K562 (cell line): ENCODE measurements around the gene ARPP21. TPM values are rescaled to one million over a fixed set of nuclear protein-coding genes. Genes with fewer than 3 reads are reported as not detected.

Source experiments
- ATAC-seq: fragments of 200-7000 bp; cut with Tn5 transposase; 3 replicates; pipeline ENCODE4 v1.9.1; 2020; ENCODE audit warnings: moderate library complexity
- BruUV-seq: library from RNA; stranded (reverse); fragments of 400-500 nt; replicated peaks from 2 replicates; lab custom pipeline; 2021; lab: Mats Ljungman, UMichigan
- CTCF ChIA-PET: fragments of 300-600 bp; formaldehyde crosslinking; extraction: SDS; loops from one replicate; lab custom pipeline; 2021; ENCODE audit warnings: low intra/inter-chr PET ratio; lab: Yijun Ruan, JAX
- POLR2A ChIA-PET: fragments of 300-600, 350-650 bp; sonication (Branson Sonifier 250); formaldehyde crosslinking; extraction: SDS; loops from one replicate; lab custom pipeline; 2021; ENCODE audit warnings: antibody characterized with exemption, inconsistent platforms; lab: Yijun Ruan, JAX
- DNase-seq, 4 experiments: peaks; one replicate each; pipeline versions ENCODE4 v3.0.0 to v3.0.0-alpha.2; 2011 to 2018; ENCODE audit warnings: low spot score in 3 of 4, mixed read lengths in 3 of 4; ENCODE audit errors: extremely low read depth in 1 of 4
- FAIRE-seq: peaks from 2 replicates; lab custom pipeline; 2011; peaks lifted over from hg19 to GRCh38; lab: Jason Lieb, UNC
- H2AFZ ChIP-seq: 2 replicates; pipeline ENCODE4 v1.6.0; 2011; ENCODE audit warnings: low read depth, low read length, control low read depth, inconsistent platforms
- H3K27ac ChIP-seq: fragments of 200-600 bp; 3 replicates; pipeline ENCODE4 v1.8.0; 2011; ENCODE audit warnings: low read depth, mild to moderate bottlenecking, control low read depth, inconsistent platforms, low read length, moderate library complexity, mixed read lengths; ENCODE audit errors: extremely low read depth
- H3K27me3 ChIP-seq, 2 experiments: fragments of 300-600 bp in 1 of 2; 2 replicates in 1 of 2; 3 replicates in 1 of 2; pipeline versions ENCODE4 v1.6.0 to v1.8.0; 2011; ENCODE audit warnings: inconsistent platforms in 2 of 2, low read length in 2 of 2, mild to moderate bottlenecking in 1 of 2, mixed read lengths in 1 of 2, moderate library complexity in 1 of 2; ENCODE audit not compliant: control insufficient read depth in 2 of 2, insufficient read depth in 2 of 2
- H3K36me3 ChIP-seq: fragments of 300-600 bp; 3 replicates; pipeline ENCODE4 v1.8.0; 2011; ENCODE audit warnings: mild to moderate bottlenecking, low read length, inconsistent platforms; ENCODE audit not compliant: control insufficient read depth, insufficient read depth
- H3K4me1 ChIP-seq, 2 experiments: fragments of 200-600 bp in 1 of 2; replicated peaks in 1 of 2; 2 replicates in 1 of 2; 3 replicates in 1 of 2; pipeline versions ENCODE4 v1.5.1 to v1.8.0; 2011; ENCODE audit warnings: inconsistent platforms in 2 of 2, low read length in 2 of 2, mild to moderate bottlenecking in 1 of 2, mixed read lengths in 1 of 2, moderate library complexity in 1 of 2; ENCODE audit not compliant: control insufficient read depth in 2 of 2, insufficient read depth in 2 of 2
- H3K4me2 ChIP-seq: 2 replicates; pipeline ENCODE4 v1.6.1; 2011; ENCODE audit warnings: low read length, control low read depth, inconsistent platforms, mixed read lengths; ENCODE audit not compliant: insufficient read depth
- H3K4me3 ChIP-seq: fragments of 200-600 bp; sonication (generic), shearing (Covaris generic); 2 replicates; pipeline ENCODE4 v1.5.1; 2016; ENCODE audit warnings: control low read depth, inconsistent platforms
- H3K79me2 ChIP-seq: fragments of 200-600 bp; 3 replicates; pipeline ENCODE4 v1.8.0; 2011; ENCODE audit warnings: low read length, inconsistent platforms; ENCODE audit not compliant: control insufficient read depth, insufficient read depth
- H3K9ac ChIP-seq, 2 experiments: 2 replicates each; pipeline versions ENCODE4 v1.6.0 to v1.6.1; 2011; ENCODE audit warnings: low read depth in 2 of 2, low read length in 2 of 2, control low read depth in 1 of 2, inconsistent platforms in 1 of 2, mild to moderate bottlenecking in 1 of 2, mixed read lengths in 1 of 2; ENCODE audit not compliant: insufficient read depth in 1 of 2
- H3K9me1 ChIP-seq: one replicate; pipeline ENCODE4 v1.6.0; 2011; ENCODE audit warnings: inconsistent platforms, mild to moderate bottlenecking, low read length, moderate library complexity; ENCODE audit not compliant: control insufficient read depth, insufficient read depth
- H3K9me3 ChIP-seq: replicated peaks from 2 replicates; pipeline ENCODE4 v1.5.1; 2011; ENCODE audit warnings: low read depth, low read length, inconsistent platforms; ENCODE audit not compliant: control insufficient read depth, insufficient read depth
- H4K20me1 ChIP-seq: replicated peaks from 2 replicates; pipeline ENCODE4 v1.6.1; 2011; ENCODE audit warnings: low read length, inconsistent platforms, mixed read lengths; ENCODE audit not compliant: control insufficient read depth, insufficient read depth
- ADNP ChIP-seq: fragments of 200-800 bp; sonication (Bioruptor generic); IDR thresholded peaks from 2 replicates; pipeline ENCODE4 v1.6.1; 2016; ENCODE audit warnings: missing genetic modification characterization, missing compliant biosample characterization
- ASH1L ChIP-seq: fragments of 450-650 bp; IDR thresholded peaks from 2 replicates; pipeline ENCODE4 v1.6.1; 2018; ENCODE audit warnings: borderline replicate concordance, mild to moderate bottlenecking, low read depth; ENCODE audit not compliant: partially characterized antibody
- DDX20 ChIP-seq: fragments of 450-650 bp; IDR thresholded peaks from 2 replicates; pipeline ENCODE4 v1.6.1; 2016; ENCODE audit warnings: missing genetic modification characterization, low read depth, mild to moderate bottlenecking, missing compliant biosample characterization, moderate library complexity
- HEY1 ChIP-seq: fragments of 250-450 bp; sonication (Bioruptor Pico); IDR thresholded peaks from 2 replicates; pipeline ENCODE4 v1.5.0; 2020; ENCODE audit warnings: mild to moderate bottlenecking, moderate library complexity, borderline replicate concordance
- HLTF ChIP-seq: fragments of 450-650 bp; IDR thresholded peaks from 2 replicates; pipeline ENCODE4 v1.6.1; 2016
- MCM7 ChIP-seq, 2 experiments: fragments of 450-650 bp; IDR thresholded peaks; 2 replicates each; pipeline ENCODE4 v1.6.1; 2016 to 2018
- MECOM ChIP-seq: fragments of 250-450 bp; sonication (Bioruptor Pico); IDR thresholded peaks from 2 replicates; pipeline ENCODE4 v1.8.0; 2022; ENCODE audit warnings: inconsistent platforms
- NCOA6 ChIP-seq: fragments of 450-650 bp; IDR thresholded peaks from 2 replicates; pipeline ENCODE4 v1.6.1; 2017; ENCODE audit warnings: mild to moderate bottlenecking
- PCBP1 ChIP-seq: fragments of 200-400 bp; formaldehyde crosslinking; IDR thresholded peaks from 2 replicates; pipeline ENCODE4 v1.6.1; 2018; ENCODE audit warnings: mild to moderate bottlenecking, low read depth, low read length; ENCODE audit not compliant: poor library complexity, severe bottlenecking
- RHOXF2B ChIP-seq: fragments of 250-450 bp; sonication (Bioruptor Pico); conservative IDR thresholded peaks from 2 replicates; pipeline ENCODE4 v1.5.1; 2021
- SMAD3 ChIP-seq: fragments of 450-650 bp; formaldehyde crosslinking; conservative IDR thresholded peaks from 2 replicates; pipeline ENCODE4 v1.4.0; 2020; ENCODE audit warnings: mild to moderate bottlenecking
- SREBF2 ChIP-seq: sonication (generic); formaldehyde crosslinking; IDR thresholded peaks from 2 replicates; pipeline ENCODE4 v1.4.0; 2020; ENCODE audit warnings: mild to moderate bottlenecking, missing genetic modification reagents
- TFAM ChIP-seq: fragments of 250-450 bp; sonication (Bioruptor Pico); conservative IDR thresholded peaks from 2 replicates; pipeline ENCODE4 v1.5.0; 2021; ENCODE audit warnings: mild to moderate bottlenecking, moderate library complexity
- U2AF2 ChIP-seq: fragments of 200-400 bp; formaldehyde crosslinking; optimal IDR thresholded peaks from 2 replicates; pipeline ENCODE3; 2017; ENCODE audit warnings: low read depth, mild to moderate bottlenecking, low read length
- ZNF143 ChIP-seq: sonication (generic); formaldehyde crosslinking; IDR thresholded peaks from 2 replicates; pipeline ENCODE4 v1.9.0; 2022; ENCODE audit warnings: mild to moderate bottlenecking, missing genetic modification reagents
- WGBS: fragments of 100-300 bp; shearing (Covaris generic); methylation state at CpG from one replicate; pipeline ENCODE4 v1.1.6; 2016; ENCODE audit warnings: low coverage, mixed read lengths; ENCODE audit not compliant: insufficient coverage; ENCODE audit errors: missing lambda C conversion rate; 5-methylcytosine and 5-hydroxymethylcytosine counted together
- in situ Hi-C: fragments of 300-500 bp; cut with MboI; formaldehyde crosslinking; loops from 4 replicates; pipeline ENCODE4 v1.15.0; 2018; ENCODE audit warnings: inconsistent platforms, mixed read lengths
- intact Hi-C: fragments of 100-400 bp; cut with micrococcal nuclease; formaldehyde crosslinking; loops from 2 replicates; pipeline ENCODE4 v1.14.2; 2022
- polyA plus RNA-seq, 8 experiments: library from polyadenylated mRNA; depleted of rRNA in 4 of 8; stranded (reverse) in 5 of 8; unstranded in 3 of 8; fragments of >200 nt; fragmentation: Nextera tagmentation in 2 of 8; fragmentation: Illumina TruSeq in 1 of 8; extraction: Ambion mirVana in 2 of 8; extraction: Trizol in 1 of 8; gene quantifications; 2 replicates each; pipeline versions ENCODE4 v1.2.1 to v1.2.3, GENCODE V29; 2011 to 2014; ENCODE audit warnings: inconsistent platforms in 1 of 8, missing spikeins in 1 of 8
- total RNA-seq, 7 experiments: library from RNA; depleted of rRNA in 6 of 7; stranded (reverse); fragments of >200 nt in 6 of 7; fragmentation: Illumina TruSeq in 2 of 7; extraction: Trizol in 2 of 7; gene quantifications; 2 replicates each; pipeline versions ENCODE4 v1.2.1 to v1.2.3, GENCODE V29; 2011 to 2021; ENCODE audit warnings: low replicate concordance in 1 of 7
- TF ChIP-seq, protein P1 (sequence below): IDR thresholded peaks from 2 replicates; pipeline ENCODE4 v1.6.1; 2012; ENCODE audit warnings: low read depth, low read length, improper control_type of control experiment, borderline replicate concordance
- TF ChIP-seq, protein P2 (sequence below): fragments of 450-650 bp; formaldehyde crosslinking; IDR thresholded peaks from 2 replicates; pipeline ENCODE4 v1.4.0; 2022; ENCODE audit warnings: mild to moderate bottlenecking, moderate library complexity
- TF ChIP-seq, protein P3 (sequence below): fragments of 450-650 bp; IDR thresholded peaks from 2 replicates; pipeline ENCODE4 v1.6.1; 2017; ENCODE audit warnings: antibody characterized with exemption

Gene ARPP21
- total and polyA plus RNA-seq, 9 of the 15 experiments (the other 6 are each of a cell fraction or from before 2014, with no cell fraction given), result not detected

DNA sequence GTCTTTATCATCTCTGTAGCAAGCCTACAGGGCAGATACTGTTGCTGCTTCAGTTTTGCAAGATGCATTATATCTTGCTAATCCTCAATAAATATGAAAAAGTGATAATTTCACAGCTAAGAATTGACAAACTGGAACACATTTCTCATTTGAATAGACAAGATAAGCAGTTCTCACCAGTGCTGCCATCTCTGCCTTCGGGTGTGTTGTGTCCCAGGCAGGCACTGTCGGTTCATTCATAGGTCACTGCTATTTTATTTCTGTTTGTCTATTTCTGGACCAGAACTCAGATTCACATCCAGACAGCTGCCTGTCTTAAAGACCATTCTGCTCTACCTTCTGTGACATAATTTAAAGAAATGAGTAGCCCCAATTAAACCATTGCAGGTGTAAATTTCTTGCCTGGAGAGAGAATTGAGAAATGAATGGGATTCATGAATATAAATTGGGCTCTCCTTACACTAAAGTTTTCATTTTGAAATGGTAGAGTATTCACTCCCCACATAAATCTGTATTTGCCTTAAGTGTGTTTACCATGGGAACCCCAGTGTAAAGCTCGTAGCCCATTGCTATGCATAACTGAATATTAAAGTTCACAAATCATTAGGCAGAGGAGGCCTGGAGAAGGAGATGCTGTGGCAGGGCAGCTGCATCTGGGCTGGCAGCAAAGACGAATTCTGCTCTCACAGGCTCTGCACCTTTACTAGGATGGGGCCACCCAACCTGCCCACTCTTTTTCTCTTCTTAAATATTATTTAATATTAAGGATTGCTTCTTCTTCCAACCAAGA, 149.9 kb downstream of the ARPP21 start:
- H3K9me1 ChIP-seq, result no peaks in the 10 kb centered on the region
- TF ChIP-seq MECOM (no peak), NCOA6 (no peak), HEY1 (CRISPR knock-in tag) (no peak), MCM7 (IDR thresholded peaks at IDR 0.05) (no peak), U2AF2 (no peak), PCBP1 (no peak), ADNP (tag) (no peak), SREBF2 (CRISPR knock-in tag) (no peak), ZNF143 (CRISPR knock-in tag) (no peak), SMAD3 (CRISPR knock-in tag) (no peak), RHOXF2B (CRISPR knock-in tag) (no peak), TFAM (CRISPR knock-in tag) (no peak), ASH1L (no peak), HLTF (no peak), DDX20 (tag) (no peak)
- TF ChIP-seq, protein P1, sequence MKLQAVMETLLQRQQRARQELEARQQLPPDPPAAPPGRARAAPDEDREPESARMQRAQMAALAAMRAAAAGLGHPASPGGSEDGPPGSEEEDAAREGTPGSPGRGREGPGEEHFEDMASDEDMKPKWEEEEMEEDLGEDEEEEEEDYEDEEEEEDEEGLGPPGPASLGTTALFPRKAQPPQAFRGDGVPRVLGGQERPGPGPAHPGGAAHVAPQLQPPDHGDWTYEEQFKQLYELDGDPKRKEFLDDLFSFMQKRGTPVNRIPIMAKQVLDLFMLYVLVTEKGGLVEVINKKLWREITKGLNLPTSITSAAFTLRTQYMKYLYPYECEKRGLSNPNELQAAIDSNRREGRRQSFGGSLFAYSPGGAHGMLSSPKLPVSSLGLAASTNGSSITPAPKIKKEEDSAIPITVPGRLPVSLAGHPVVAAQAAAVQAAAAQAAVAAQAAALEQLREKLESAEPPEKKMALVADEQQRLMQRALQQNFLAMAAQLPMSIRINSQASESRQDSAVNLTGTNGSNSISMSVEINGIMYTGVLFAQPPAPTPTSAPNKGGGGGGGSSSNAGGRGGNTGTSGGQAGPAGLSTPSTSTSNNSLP, result no peak
- TF ChIP-seq, protein P2, sequence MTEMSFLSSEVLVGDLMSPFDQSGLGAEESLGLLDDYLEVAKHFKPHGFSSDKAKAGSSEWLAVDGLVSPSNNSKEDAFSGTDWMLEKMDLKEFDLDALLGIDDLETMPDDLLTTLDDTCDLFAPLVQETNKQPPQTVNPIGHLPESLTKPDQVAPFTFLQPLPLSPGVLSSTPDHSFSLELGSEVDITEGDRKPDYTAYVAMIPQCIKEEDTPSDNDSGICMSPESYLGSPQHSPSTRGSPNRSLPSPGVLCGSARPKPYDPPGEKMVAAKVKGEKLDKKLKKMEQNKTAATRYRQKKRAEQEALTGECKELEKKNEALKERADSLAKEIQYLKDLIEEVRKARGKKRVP (CRISPR knock-in tag), result no peak
- TF ChIP-seq, protein P3, sequence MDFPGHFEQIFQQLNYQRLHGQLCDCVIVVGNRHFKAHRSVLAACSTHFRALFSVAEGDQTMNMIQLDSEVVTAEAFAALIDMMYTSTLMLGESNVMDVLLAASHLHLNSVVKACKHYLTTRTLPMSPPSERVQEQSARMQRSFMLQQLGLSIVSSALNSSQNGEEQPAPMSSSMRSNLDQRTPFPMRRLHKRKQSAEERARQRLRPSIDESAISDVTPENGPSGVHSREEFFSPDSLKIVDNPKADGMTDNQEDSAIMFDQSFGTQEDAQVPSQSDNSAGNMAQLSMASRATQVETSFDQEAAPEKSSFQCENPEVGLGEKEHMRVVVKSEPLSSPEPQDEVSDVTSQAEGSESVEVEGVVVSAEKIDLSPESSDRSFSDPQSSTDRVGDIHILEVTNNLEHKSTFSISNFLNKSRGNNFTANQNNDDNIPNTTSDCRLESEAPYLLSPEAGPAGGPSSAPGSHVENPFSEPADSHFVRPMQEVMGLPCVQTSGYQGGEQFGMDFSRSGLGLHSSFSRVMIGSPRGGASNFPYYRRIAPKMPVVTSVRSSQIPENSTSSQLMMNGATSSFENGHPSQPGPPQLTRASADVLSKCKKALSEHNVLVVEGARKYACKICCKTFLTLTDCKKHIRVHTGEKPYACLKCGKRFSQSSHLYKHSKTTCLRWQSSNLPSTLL, result no peak

More for the DNA sequence above, 149.9 kb downstream of the ARPP21 start:
- Histone ChIP-seq H3K4me1 (no peaks in the 10 kb centered on the region), H2AFZ (no peak overlapping the region), H3K9me3 (no peaks in the 10 kb centered on the region), H3K36me3 (no peaks in the 10 kb centered on the region), H3K27me3 (no peaks in the 10 kb centered on the region), H3K4me3 (no peak overlapping the region), H3K27ac (no peak overlapping the region), H3K4me2 (no peak overlapping the region), H3K79me2 (no peaks in the 10 kb centered on the region), H4K20me1 (no peaks in the 10 kb centered on the region), H3K9ac (no peak overlapping the region)
- intact Hi-C loops, result no loop called here
- POLR2A ChIA-PET, result no interaction called here
- FAIRE-seq (no peak), ATAC-seq (no peak), DNase-seq (no peak)
- 0% methylated on average over 4 of the region's 4 CpGs for WGBS
- in situ Hi-C loops, result no loop called here
- CTCF ChIA-PET, result no interaction called here
- no TSS peak for BruUV-seq
